Measurements from ENCODE around the gene FBRSL1. TPM values are rescaled to one million over a fixed set of nuclear protein-coding genes. Genes with fewer than 3 reads are reported as not detected.

The FBRSL1 gene
- total and polyA plus RNA-seq, 4 donors: 2.5 to 35.5 (median 5.6) TPM

- Histone ChIP-seq H3K36me3 (ENCODE audit: control insufficient read depth in 4 of 4, insufficient read depth in 3 of 4, low read depth in 1 of 4, low read length in 3 of 4) (peaks cover 0 to 9% (median 2%) of the 10 kb centered on the region in 4 donors), H3K9me3 (ENCODE audit: control insufficient read depth in 4 of 4, low read length in 3 of 4) (no peaks in the 10 kb centered on the region), H3K27ac (ENCODE audit: low read depth in 1 of 2, low read length in 2 of 2) (no peak overlapping the region), H3K4me1 (ENCODE audit: control insufficient read depth in 4 of 4, insufficient read depth in 4 of 4, low read length in 3 of 4) (peaks cover 37 to 65% (median 54%) of the 10 kb centered on the region in 4 donors), H3K27me3 (ENCODE audit: control insufficient read depth in 4 of 4, insufficient read depth in 4 of 4, low read length in 3 of 4) (no peaks in the 10 kb centered on the region), H3K4me3 (ENCODE audit: low read depth in 1 of 3, low read length in 3 of 3) (no peak overlapping the region), H3K9ac (ENCODE audit: low read depth in 1 of 2, low read length in 2 of 2) (no peak overlapping the region)
- no peak for DNase-seq (ENCODE audit: low spot score)
- WGBS: 81% methylated on average over 27 of the region's 27 CpGs
- TF ChIP-seq HNF4A (conservative IDR thresholded peaks at IDR 0.05) (no peak), ZBTB33 (IDR thresholded peaks at IDR 0.05) (no peak), FOXA1 (IDR thresholded peaks at IDR 0.05) (no peak), GABPA (IDR thresholded peaks at IDR 0.05 in 1 of 2, conservative IDR thresholded peaks at IDR 0.05 in 1 of 2) (no peak), JUND (IDR thresholded peaks at IDR 0.05) (no peak), EGR1 (IDR thresholded peaks at IDR 0.05; ENCODE audit: low read depth in 2 of 2) (no peak), FOXA2 (IDR thresholded peaks at IDR 0.05) (no peak), REST (IDR thresholded peaks at IDR 0.05) (no peak), CTCF (IDR thresholded peaks at IDR 0.05; ENCODE audit: low read depth, low read length, missing input control) (no peak), MAX (IDR thresholded peaks at IDR 0.05) (no peak)
These were observed 15.3 kb downstream of the FBRSL1 start for GRCh38 chr12:132505105-132505851.

GRCh38 chr12:132505852-132506219 lies 15.9 kb downstream of the FBRSL1 start:
- Histone ChIP-seq H3K4me3 (ENCODE audit: low read depth in 1 of 3, low read length in 3 of 3) (no peak overlapping the region), H3K27me3 (ENCODE audit: control insufficient read depth in 4 of 4, insufficient read depth in 4 of 4, low read length in 3 of 4) (no peaks in the 10 kb centered on the region), H3K27ac (ENCODE audit: low read depth in 1 of 2, low read length in 2 of 2) (no peak overlapping the region), H3K36me3 (ENCODE audit: control insufficient read depth in 4 of 4, insufficient read depth in 3 of 4, low read depth in 1 of 4, low read length in 3 of 4) (peaks cover 0 to 12% (median 2%) of the 10 kb centered on the region in 4 donors), H3K9me3 (ENCODE audit: control insufficient read depth in 4 of 4, low read length in 3 of 4) (no peaks in the 10 kb centered on the region), H3K9ac (ENCODE audit: low read depth in 1 of 2, low read length in 2 of 2) (no peak overlapping the region), H3K4me1 (ENCODE audit: control insufficient read depth in 4 of 4, insufficient read depth in 4 of 4, low read length in 3 of 4) (peaks cover 34 to 59% (median 51%) of the 10 kb centered on the region in 4 donors)
- DNase-seq (ENCODE audit: low spot score): no peak
- 79% methylated on average over 10 of the region's 10 CpGs for WGBS
- TF ChIP-seq ZBTB33 (IDR thresholded peaks at IDR 0.05) (no peak), REST (IDR thresholded peaks at IDR 0.05) (no peak), NR2F2 (IDR thresholded peaks at IDR 0.05) (no peak), SP1 (IDR thresholded peaks at IDR 0.05) (no peak), RXRA (IDR thresholded peaks at IDR 0.05) (no peak), CTCF (IDR thresholded peaks at IDR 0.05; ENCODE audit: low read depth, low read length, missing input control) (no peak), YY1 (IDR thresholded peaks at IDR 0.05) (no peak), TAF1 (conservative IDR thresholded peaks at IDR 0.05) (no peak)

All from liver (tissue), 9 donors.